SK-N-SH treated with all-trans-retinoic acid at 6 μM for 48 hours (cell line): ENCODE measurements around the gene EXOSC3.

Source experiments
- ATAC-seq: fragments of 200-7000 bp; cut with Tn5 transposase; 3 replicates; pipeline ENCODE4 v1.9.1; 2020; ENCODE audit warnings: mild to moderate bottlenecking, moderate library complexity
- ARNTL ChIP-seq: fragments of 450-650 bp; formaldehyde crosslinking; IDR thresholded peaks from 2 replicates; pipeline ENCODE4 v1.5.0; 2020; ENCODE audit warnings: low read depth, mild to moderate bottlenecking, moderate library complexity, borderline replicate concordance
- BACH2 ChIP-seq: fragments of 250-450 bp; sonication (Bioruptor Pico); IDR thresholded peaks from 2 replicates; pipeline ENCODE4 v1.9.0; 2021; ENCODE audit warnings: mild to moderate bottlenecking, borderline replicate concordance
- CREB5 ChIP-seq: fragments of 250-450 bp; sonication (Bioruptor Pico); IDR thresholded peaks from 2 replicates; pipeline ENCODE4 v1.5.1; 2020; ENCODE audit warnings: low read depth, mild to moderate bottlenecking, moderate library complexity
- CSDC2 ChIP-seq: fragments of 250-450 bp; sonication (Bioruptor Pico); IDR thresholded peaks from 2 replicates; pipeline ENCODE4 v1.5.0; 2020; ENCODE audit warnings: mild to moderate bottlenecking, moderate library complexity
- CSRNP3 ChIP-seq: fragments of 250-450 bp; sonication (Bioruptor Pico); IDR thresholded peaks from 2 replicates; pipeline ENCODE4 v1.5.1; 2021; ENCODE audit warnings: mild to moderate bottlenecking, moderate library complexity
- ESRRG ChIP-seq: fragments of 250-450 bp; sonication (Bioruptor Pico); IDR thresholded peaks from 2 replicates; pipeline ENCODE4 v1.6.1; 2021; ENCODE audit warnings: mild to moderate bottlenecking
- GLIS3 ChIP-seq: fragments of 250-450 bp; sonication (Bioruptor Pico); IDR thresholded peaks from 2 replicates; pipeline ENCODE4 v1.5.0; 2020; ENCODE audit warnings: mild to moderate bottlenecking, moderate library complexity
- ISL1 ChIP-seq: fragments of 250-450 bp; sonication (Bioruptor Pico); IDR thresholded peaks from 2 replicates; pipeline ENCODE4 v2.1.2; 2022; ENCODE audit warnings: mild to moderate bottlenecking, moderate library complexity
- OSR1 ChIP-seq: fragments of 250-450 bp; sonication (Bioruptor Pico); IDR thresholded peaks from 2 replicates; pipeline ENCODE4 v1.8.0; 2022; ENCODE audit warnings: moderate library complexity, mild to moderate bottlenecking, inconsistent platforms
- PATZ1 ChIP-seq: fragments of 250-450 bp; sonication (Bioruptor Pico); IDR thresholded peaks from 2 replicates; pipeline ENCODE4 v1.8.0; 2020; ENCODE audit warnings: mild to moderate bottlenecking, moderate library complexity, borderline replicate concordance
- POU6F1 ChIP-seq: fragments of 250-450 bp; sonication (Bioruptor Pico); IDR thresholded peaks from 2 replicates; pipeline ENCODE4 v1.8.0; 2021; ENCODE audit warnings: low read depth, mild to moderate bottlenecking, moderate library complexity, borderline replicate concordance
- PPARA ChIP-seq: fragments of 250-450 bp; sonication (Bioruptor Pico); IDR thresholded peaks from 2 replicates; pipeline ENCODE4 v1.5.0; 2020; ENCODE audit warnings: mild to moderate bottlenecking, borderline replicate concordance
- RARB ChIP-seq: fragments of 250-450 bp; sonication (Bioruptor Pico); IDR thresholded peaks from 2 replicates; pipeline ENCODE4 v1.8.0; 2021; ENCODE audit warnings: mild to moderate bottlenecking, moderate library complexity
- SNAI2 ChIP-seq: fragments of 250-450 bp; sonication (Bioruptor Pico); IDR thresholded peaks from 2 replicates; pipeline ENCODE4 v1.5.0; 2020; ENCODE audit warnings: mild to moderate bottlenecking, moderate library complexity
- TCF4 ChIP-seq: fragments of 250-450 bp; sonication (Bioruptor Pico); IDR thresholded peaks from 2 replicates; pipeline ENCODE4 v1.8.0; 2021; ENCODE audit warnings: mild to moderate bottlenecking, moderate library complexity, borderline replicate concordance
- ZC3H10 ChIP-seq: fragments of 250-450 bp; sonication (Bioruptor Pico); IDR thresholded peaks from 2 replicates; pipeline ENCODE4 v1.5.1; 2021; ENCODE audit warnings: mild to moderate bottlenecking, moderate library complexity
- ZFP3 ChIP-seq: fragments of 250-450 bp; sonication (Bioruptor Pico); IDR thresholded peaks from 2 replicates; pipeline ENCODE4 v1.5.0; 2020; ENCODE audit warnings: mild to moderate bottlenecking, moderate library complexity
- ZNF565 ChIP-seq: fragments of 450-650 bp; formaldehyde crosslinking; conservative IDR thresholded peaks from 2 replicates; pipeline ENCODE4 v1.5.0; 2020; ENCODE audit warnings: low read depth, mild to moderate bottlenecking, moderate library complexity
- ZNF70 ChIP-seq: fragments of 450-650 bp; formaldehyde crosslinking; IDR thresholded peaks from 2 replicates; pipeline ENCODE4 v1.5.0; 2020; ENCODE audit warnings: mild to moderate bottlenecking, moderate library complexity
- ZNF8 ChIP-seq: fragments of 450-650 bp; formaldehyde crosslinking; IDR thresholded peaks from 2 replicates; pipeline ENCODE4 v1.5.0; 2020; ENCODE audit warnings: mild to moderate bottlenecking, moderate library complexity

Gene EXOSC3

GRCh38 chr9:37740128-37740527 lies 44.7 kb downstream of the EXOSC3 start:
- no peak for ATAC-seq
- no peak for TF ChIP-seq TCF4 (CRISPR knock-in tag)
- TF ChIP-seq ZFP3 (CRISPR knock-in tag), result no peak
- no peak for TF ChIP-seq CSDC2
- no peak for TF ChIP-seq PATZ1 (CRISPR knock-in tag)
- no peak for TF ChIP-seq RARB (CRISPR knock-in tag)
- TF ChIP-seq ARNTL (CRISPR knock-in tag), result no peak
- TF ChIP-seq SNAI2 (CRISPR knock-in tag), result no peak
- no peak for TF ChIP-seq ZC3H10 (CRISPR knock-in tag)
- no peak for TF ChIP-seq POU6F1 (CRISPR knock-in tag)
- no peak for TF ChIP-seq GLIS3 (CRISPR knock-in tag)
- no peak for TF ChIP-seq OSR1
- no peak for TF ChIP-seq ZNF8
- no peak for TF ChIP-seq ISL1 (CRISPR knock-in tag)
- TF ChIP-seq CREB5 (CRISPR knock-in tag), result no peak
- no peak for TF ChIP-seq BACH2 (CRISPR knock-in tag)

- no peak for TF ChIP-seq ISL1 (CRISPR knock-in tag)
- TF ChIP-seq SNAI2 (CRISPR knock-in tag), result no peak
- no peak for TF ChIP-seq PPARA
- no peak for TF ChIP-seq BACH2 (CRISPR knock-in tag)
- no peak for TF ChIP-seq CREB5 (CRISPR knock-in tag)
- TF ChIP-seq TCF4 (CRISPR knock-in tag), result no peak
- TF ChIP-seq ZNF565 (CRISPR knock-in tag), result no peak
- TF ChIP-seq ARNTL (CRISPR knock-in tag), result no peak
- no peak for TF ChIP-seq POU6F1 (CRISPR knock-in tag)
- TF ChIP-seq ZNF8, result no peak
- no peak for TF ChIP-seq CSRNP3 (CRISPR knock-in tag)
- no peak for TF ChIP-seq ZNF70 (CRISPR knock-in tag)
- TF ChIP-seq OSR1, result no peak
- TF ChIP-seq ESRRG (CRISPR knock-in tag), result no peak
- ATAC-seq, result no peak
These were observed 45.6 kb downstream of the EXOSC3 start for GRCh38 chr9:37739222-37739621.

GRCh38 chr9:37732952-37733351 lies 51.9 kb downstream of the EXOSC3 start:
- ATAC-seq, result no peak
- TF ChIP-seq CREB5 (CRISPR knock-in tag) (no peak), ZNF8 (no peak)
